LHCN-M2 (cell line): ENCODE measurements around the gene GIPR. TPM values are rescaled to one million over a fixed set of nuclear protein-coding genes. Genes with fewer than 3 reads are reported as not detected.
"Not testable (repeated sequence)": the region's sequence is repeated elsewhere in the genome, so short reads cannot be mapped to it uniquely, and the experiment has no call there.

ENCODE experiments used
- DNase-seq: peaks from one replicate; pipeline ENCODE4 v3.0.0-alpha.2; 2012; ENCODE audit warnings: low read depth
- total RNA-seq: library from RNA; depleted of rRNA; stranded (reverse); fragments of >200 nt; gene quantifications from 2 replicates; pipeline ENCODE4 v1.2.3, GENCODE V29; 2014

GIPR gene
- total RNA-seq, 1 experiment from 2014 or later, result not detected

GRCh38 chr19:45645631-45646344 lies 22.2 kb upstream of the GIPR start:
- peak; percentile 85 for DNase-seq

- DNase-seq, result no peak
Measured at GRCh38 chr19:45646345-45646698, 21.7 kb upstream of the GIPR start.

GRCh38 chr19:45650722-45651121 lies 17.3 kb upstream of the GIPR start:
- DNase-seq, result no peak

GRCh38 chr19:45653634-45654033 lies 14.4 kb upstream of the GIPR start:
- DNase-seq, result no peak

GRCh38 chr19:45655073-45655472 lies 12.9 kb upstream of the GIPR start:
- no peak for DNase-seq

- DNase-seq, result no peak
Measured at GRCh38 chr19:45657520-45658167, 10.4 kb upstream of the GIPR start.

- DNase-seq, result no peak
Measured at GRCh38 chr19:45659096-45659729, 8.8 kb upstream of the GIPR start.

GRCh38 chr19:45660636-45661035 lies 7.4 kb upstream of the GIPR start:
- no peak for DNase-seq

- no peak for DNase-seq
Measured at GRCh38 chr19:45663800-45664199, 4.2 kb upstream of the GIPR start.

GRCh38 chr19:45664575-45664974 lies 3.4 kb upstream of the GIPR start:
- DNase-seq, result no peak

GRCh38 chr19:45668342-45668871 lies 386 bp downstream of the GIPR start:
- no peak for DNase-seq

GRCh38 chr19:45670670-45671453 lies 2.8 kb downstream of the GIPR start:
- DNase-seq, result peak; percentile 51

- no peak for DNase-seq
Measured at GRCh38 chr19:45674946-45675345, 6.9 kb downstream of the GIPR start.

GRCh38 chr19:45676851-45677263 lies 8.8 kb downstream of the GIPR start:
- no peak for DNase-seq

- peak; percentile 73 for DNase-seq
Measured at GRCh38 chr19:45677351-45678230, 9.6 kb downstream of the GIPR start.

GRCh38 chr19:45681391-45682015 lies 13.5 kb downstream of the GIPR start:
- peak; percentile 77 for DNase-seq

GRCh38 chr19:45682117-45682516 lies 14.1 kb downstream of the GIPR start:
- no peak for DNase-seq

- DNase-seq, result no peak
Measured at GRCh38 chr19:45682908-45683307, 14.9 kb downstream of the GIPR start.

GRCh38 chr19:45685045-45685444 lies 17.0 kb downstream of the GIPR start:
- DNase-seq, result not testable (repeated sequence)

- DNase-seq, result no peak
Measured at GRCh38 chr19:45687599-45687998, 19.6 kb downstream of the GIPR start.
